Fibroblast of villous mesenchyme (primary cell): ENCODE measurements around the gene CLSTN1. TPM values are rescaled to one million over a fixed set of nuclear protein-coding genes. Genes with fewer than 3 reads are reported as not detected.
A peak's percentile ranks its signal among the peaks of the same experiment; 100 is the strongest.
"Not testable (repeated sequence)": the region's sequence is repeated elsewhere in the genome, so short reads cannot be mapped to it uniquely, and the experiment has no call there.

ENCODE experiments used
- DNase-seq: peaks from one replicate; pipeline ENCODE4 v3.0.0-alpha.2; 2010; ENCODE audit warnings: low read depth
- H3K4me3 ChIP-seq: 2 replicates; pipeline ENCODE4 v1.5.1; 2011; ENCODE audit warnings: low read depth, mild to moderate bottlenecking, low read length
- CTCF ChIP-seq: IDR thresholded peaks from 2 replicates; pipeline ENCODE4 v1.5.1; 2012; ENCODE audit warnings: low read depth, mild to moderate bottlenecking, low read length; ENCODE audit not compliant: insufficient read depth
- total RNA-seq: library from RNA; depleted of rRNA; stranded (reverse); fragments of >200 nt; gene quantifications from 2 replicates; pipeline ENCODE4 v1.2.3, GENCODE V29; 2012

The CLSTN1 gene
- total RNA-seq, 1 donor: 126 TPM

GRCh38 chr1:9755441-9755995, 68.2 kb downstream of the CLSTN1 start:
- no peak for TF ChIP-seq CTCF
- no peak overlapping the region for H3K4me3 ChIP-seq
- no peak for DNase-seq

- no peak for TF ChIP-seq CTCF
- no peak overlapping the region for H3K4me3 ChIP-seq
- DNase-seq: peak; percentile 52
Observed at GRCh38 chr1:9753121-9753531, 70.6 kb downstream of the CLSTN1 start.

- no peak overlapping the region for H3K4me3 ChIP-seq
- no peak for TF ChIP-seq CTCF
Observed at GRCh38 chr1:9751971-9752370, 71.8 kb downstream of the CLSTN1 start.

GRCh38 chr1:9749361-9749760, 74.4 kb downstream of the CLSTN1 start:
- H3K4me3 ChIP-seq: no peak overlapping the region
- DNase-seq: no peak
- TF ChIP-seq CTCF: no peak

More at GRCh38 chr1:9751971-9752370, 71.8 kb downstream of the CLSTN1 start:
- no peak for DNase-seq

- H3K4me3 ChIP-seq, DNase-seq: not testable (repeated sequence)
Observed at GRCh38 chr1:9748391-9748790, 75.4 kb downstream of the CLSTN1 start.

GRCh38 chr1:9746651-9747050, 77.1 kb downstream of the CLSTN1 start:
- no peak for TF ChIP-seq CTCF
- no peak overlapping the region for H3K4me3 ChIP-seq
- DNase-seq: no peak

- TF ChIP-seq CTCF: no peak
- DNase-seq: no peak
- no peak overlapping the region for H3K4me3 ChIP-seq
Observed at GRCh38 chr1:9746211-9746610, 77.6 kb downstream of the CLSTN1 start.
